IPS-18c (cell line): ENCODE data around the gene EPSTI1.
A peak's percentile ranks its signal among the peaks of the same experiment; 100 is the strongest.
"Not testable (repeated sequence)": the region's sequence is repeated elsewhere in the genome, so short reads cannot be mapped to it uniquely, and the experiment has no call there.

Experiments
- H3K4me3 ChIP-seq: 2 replicates; pipeline ENCODE4 v1.7.0; 2013; ENCODE audit warnings: low read depth, mild to moderate bottlenecking, low read length, moderate library complexity; ENCODE audit not compliant: insufficient read depth
- H3K9me3 ChIP-seq: one replicate; pipeline ENCODE4 v1.6.1; 2013; ENCODE audit warnings: mild to moderate bottlenecking, low read length, moderate library complexity; ENCODE audit not compliant: control insufficient read depth, insufficient read depth

The EPSTI1 gene

DNA sequence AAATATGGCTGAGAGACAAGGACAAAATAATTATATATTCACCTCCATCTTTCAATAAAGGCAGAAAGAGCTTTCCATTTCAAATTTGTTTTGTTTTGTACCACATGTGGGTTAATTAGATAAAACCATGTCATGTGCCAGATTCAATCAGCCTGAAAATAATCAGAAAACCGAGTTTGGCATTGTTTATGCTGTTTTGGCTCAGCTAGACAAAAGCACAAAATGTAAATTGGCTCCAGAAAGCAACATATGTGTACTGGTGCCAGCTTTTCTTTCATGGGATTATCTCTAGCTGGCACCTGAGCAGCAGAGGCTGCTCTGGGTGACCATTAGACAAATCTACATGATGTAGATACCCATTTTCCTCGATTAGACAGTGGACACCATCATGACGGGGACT, 22.1 kb upstream of the EPSTI1 start:
- H3K9me3 ChIP-seq: no peaks in the 10 kb centered on the region
- H3K4me3 ChIP-seq: no peak overlapping the region

DNA sequence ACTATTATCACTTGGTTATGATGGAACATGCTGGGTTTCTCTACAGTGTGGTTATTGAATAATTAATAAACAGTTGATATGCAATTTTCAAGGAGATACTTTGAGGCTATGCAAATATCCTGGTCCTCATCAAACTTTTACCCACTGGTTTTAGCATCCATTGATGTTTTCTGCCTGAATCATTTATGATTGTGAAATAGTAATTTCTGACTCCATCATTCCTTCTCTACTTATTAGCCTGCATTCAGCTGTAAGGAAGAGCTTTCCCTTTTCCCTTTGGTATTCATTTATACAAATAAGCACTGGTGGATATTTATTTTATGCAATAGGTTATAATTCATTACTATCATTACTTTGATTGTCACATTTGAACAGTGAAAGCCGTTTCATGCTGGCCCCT, 17.5 kb upstream of the EPSTI1 start:
- H3K9me3 ChIP-seq: peaks cover 2% of the 10 kb centered on the region
- no peak overlapping the region for H3K4me3 ChIP-seq

DNA sequence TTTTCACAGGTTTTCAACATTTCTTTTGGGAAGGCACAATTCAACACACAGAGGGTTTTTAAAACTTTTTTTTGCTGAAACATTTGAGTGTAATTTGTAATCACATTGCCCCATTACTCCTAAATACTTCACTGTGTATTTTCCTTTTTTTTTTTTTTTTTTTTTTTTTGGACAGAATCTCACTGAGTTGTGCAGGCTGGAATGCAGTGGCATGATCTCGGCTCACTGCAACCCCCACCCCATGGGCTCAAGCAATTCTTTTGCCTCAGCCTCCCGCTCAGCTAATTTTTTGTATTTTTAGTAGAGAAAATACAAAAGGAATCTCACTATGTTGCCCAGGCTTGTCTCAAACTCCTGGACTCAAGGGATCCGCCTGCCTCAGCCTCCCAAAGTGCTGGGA, 16.6 kb upstream of the EPSTI1 start:
- Histone ChIP-seq H3K4me3 (no peak overlapping the region), H3K9me3 (peaks cover 2% of the 10 kb centered on the region)

DNA sequence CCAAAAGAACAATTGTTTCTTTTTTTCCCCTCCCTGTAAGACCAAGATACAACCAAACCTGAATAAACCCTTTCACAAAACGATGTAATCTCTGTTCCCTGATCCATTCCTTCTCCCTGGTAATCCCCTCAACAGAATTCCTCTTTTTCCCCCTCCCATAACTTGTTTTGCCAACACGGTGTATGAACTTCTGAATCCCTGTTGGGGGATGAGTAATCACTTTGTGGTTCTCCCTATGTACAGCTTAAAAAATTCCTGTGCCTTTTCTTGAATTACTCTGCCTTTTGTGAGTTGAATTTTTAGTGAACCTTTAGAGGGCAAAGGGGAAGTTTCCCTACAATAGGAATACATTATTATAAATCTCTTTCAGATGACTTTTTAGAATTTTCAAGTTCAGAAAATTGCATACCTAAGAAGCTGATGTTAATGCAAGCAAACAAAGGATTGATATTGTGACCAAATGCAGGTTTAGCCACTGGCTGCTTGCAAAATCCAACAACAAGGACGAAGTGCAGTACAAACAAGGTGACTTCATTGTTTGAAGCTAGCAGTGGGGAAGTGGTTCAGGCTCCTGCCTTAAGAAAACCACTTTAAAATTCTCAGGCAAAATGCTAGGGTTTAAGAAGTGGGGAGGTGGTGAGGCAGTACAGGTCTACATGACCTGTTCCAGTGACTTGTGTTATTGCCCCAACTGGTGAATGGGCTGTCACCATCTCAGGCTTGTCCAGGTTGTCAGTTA, 15.0 kb upstream of the EPSTI1 start:
- peaks cover 2% of the 10 kb centered on the region for H3K9me3 ChIP-seq

DNA sequence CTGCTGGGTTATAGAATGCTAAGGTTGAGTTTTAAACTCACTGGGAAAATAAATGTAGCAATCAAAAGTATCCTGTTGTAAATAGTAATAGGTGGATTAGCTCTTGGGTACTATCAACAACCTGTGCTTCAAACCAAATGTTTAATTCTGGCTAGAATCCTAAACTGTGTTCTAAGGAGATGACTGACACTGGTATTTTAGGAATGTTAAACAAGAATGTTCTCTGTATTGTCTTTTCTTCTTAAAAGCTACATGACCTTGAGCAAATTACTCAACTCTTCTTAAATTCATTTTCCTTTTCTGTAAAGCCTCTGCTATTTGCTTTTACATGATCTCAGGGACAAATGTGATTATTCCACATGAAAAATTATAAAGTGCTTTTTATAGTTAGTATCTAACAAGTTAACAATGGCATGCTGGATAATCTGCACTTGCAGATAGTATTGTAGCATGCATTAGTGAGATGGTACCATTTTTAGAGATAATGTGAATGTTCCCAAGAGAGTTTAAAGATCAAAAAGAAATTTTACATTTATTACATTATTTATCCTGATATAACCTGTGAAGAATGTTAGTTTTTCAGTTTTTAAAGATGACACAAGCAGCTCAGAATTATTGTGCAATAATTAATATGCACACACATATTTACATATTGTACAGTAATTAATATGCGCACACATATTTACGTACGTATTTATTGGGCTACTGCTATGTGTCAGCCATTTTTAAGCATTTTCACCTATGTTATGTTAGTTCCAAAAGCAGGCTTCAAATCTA, 13.6 kb upstream of the EPSTI1 start:
- Histone ChIP-seq H3K4me3 (no peak overlapping the region), H3K9me3 (peaks cover 2% of the 10 kb centered on the region)

More for the DNA sequence above, 15.0 kb upstream of the EPSTI1 start:
- H3K4me3 ChIP-seq: no peak overlapping the region

DNA sequence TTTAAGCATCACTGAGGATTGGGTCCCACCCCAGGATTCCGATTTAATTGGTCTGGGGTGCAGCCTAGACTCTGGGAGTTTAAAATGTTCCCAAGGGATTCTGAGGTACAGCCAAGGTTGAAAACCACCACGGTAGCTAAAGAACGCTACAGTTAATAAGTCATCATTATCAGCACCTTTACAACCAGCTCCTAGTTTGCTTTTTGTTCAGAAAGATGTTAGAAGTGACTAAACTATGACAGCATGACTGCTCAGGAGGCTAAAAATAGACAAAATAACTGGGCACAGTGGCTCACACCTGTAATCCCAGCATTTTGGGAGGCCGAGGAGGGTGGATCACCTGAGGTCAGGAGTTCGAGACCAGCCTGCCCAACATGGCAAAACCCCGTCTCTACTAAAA, 11.7 kb upstream of the EPSTI1 start:
- Histone ChIP-seq H3K4me3 (no peak overlapping the region), H3K9me3 (peaks cover 2% of the 10 kb centered on the region)

DNA sequence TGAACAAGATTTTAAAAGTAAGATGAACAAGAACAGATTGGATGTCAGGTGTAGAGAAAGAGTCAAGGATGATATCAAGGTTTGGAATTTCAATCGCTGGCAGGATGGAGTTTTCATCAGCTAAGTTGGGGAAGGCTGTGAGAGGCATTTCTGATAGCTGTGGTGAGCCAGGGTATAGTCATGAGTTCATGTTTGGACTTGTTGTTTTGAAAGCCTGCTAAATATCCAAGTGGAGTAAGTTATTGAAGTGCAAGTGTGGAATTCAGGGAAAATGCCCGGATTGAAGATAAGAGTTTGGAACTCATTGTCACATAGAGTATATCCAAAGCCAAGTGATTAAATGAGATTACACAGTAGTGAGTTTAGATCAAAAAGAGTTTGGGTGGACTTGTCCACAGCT, 11.0 kb upstream of the EPSTI1 start:
- peaks cover 2% of the 10 kb centered on the region for H3K9me3 ChIP-seq
- no peak overlapping the region for H3K4me3 ChIP-seq

DNA sequence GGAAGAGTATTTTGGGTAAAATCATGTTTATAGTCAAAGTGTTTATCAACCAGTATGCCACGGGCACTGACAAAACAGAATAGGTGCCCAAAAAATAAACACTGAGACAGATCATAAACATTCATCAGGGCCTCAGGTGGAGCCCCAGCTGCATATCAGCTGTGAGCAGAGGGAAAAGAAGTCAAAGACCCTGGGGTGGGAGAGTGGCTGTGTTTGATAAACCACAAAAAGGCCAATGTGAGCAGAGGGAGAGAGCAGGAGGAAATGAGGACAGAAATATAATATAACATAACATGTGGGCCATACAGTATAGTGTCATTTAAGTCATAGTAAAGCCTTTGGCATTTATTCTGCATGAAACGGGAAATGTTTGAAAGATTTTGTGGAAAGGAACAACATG, 10.0 kb upstream of the EPSTI1 start:
- H3K4me3 ChIP-seq: no peak overlapping the region
- peaks cover 2% of the 10 kb centered on the region for H3K9me3 ChIP-seq

DNA sequence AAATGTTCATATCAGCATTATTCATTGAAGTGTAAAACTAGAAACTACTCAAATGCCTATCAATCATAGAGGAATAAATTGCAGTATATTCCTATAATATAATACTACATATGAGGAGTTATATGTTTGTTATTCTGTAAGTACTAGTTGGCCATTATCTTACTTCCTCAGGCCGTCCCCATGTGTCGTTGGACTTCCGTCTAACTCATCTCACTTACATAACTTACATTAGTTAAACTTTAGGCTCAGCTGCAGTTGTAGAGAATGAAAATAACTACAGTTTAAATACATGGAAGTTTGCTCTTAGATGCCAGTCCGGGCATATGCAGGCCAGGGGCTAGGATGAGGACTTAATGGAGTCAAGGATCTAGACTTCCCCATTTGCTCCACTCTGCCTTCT, 8.6 kb upstream of the EPSTI1 start:
- no peaks in the 10 kb centered on the region for H3K9me3 ChIP-seq
- no peak overlapping the region for H3K4me3 ChIP-seq

DNA sequence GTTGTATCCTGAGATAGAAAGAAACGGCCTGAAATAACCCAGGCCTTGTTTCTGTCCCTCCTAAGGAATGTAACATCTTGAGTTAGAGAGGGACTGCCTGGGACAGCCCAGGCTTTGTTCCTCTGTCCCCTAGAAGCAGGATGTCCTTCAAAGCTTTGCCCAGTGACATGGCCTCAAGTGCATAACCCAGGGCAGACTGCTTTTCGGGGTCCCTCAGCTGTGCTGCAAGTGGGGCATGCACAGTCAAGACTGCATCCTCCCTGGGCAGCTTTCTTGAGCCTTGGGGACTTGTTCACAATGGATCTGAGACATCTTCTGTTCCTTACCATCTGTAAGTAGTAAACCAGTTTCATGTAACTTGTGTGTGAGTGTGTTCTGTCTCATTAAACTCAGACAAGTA, 7.5 kb upstream of the EPSTI1 start:
- Histone ChIP-seq H3K9me3 (no peaks in the 10 kb centered on the region), H3K4me3 (no peak overlapping the region)

DNA sequence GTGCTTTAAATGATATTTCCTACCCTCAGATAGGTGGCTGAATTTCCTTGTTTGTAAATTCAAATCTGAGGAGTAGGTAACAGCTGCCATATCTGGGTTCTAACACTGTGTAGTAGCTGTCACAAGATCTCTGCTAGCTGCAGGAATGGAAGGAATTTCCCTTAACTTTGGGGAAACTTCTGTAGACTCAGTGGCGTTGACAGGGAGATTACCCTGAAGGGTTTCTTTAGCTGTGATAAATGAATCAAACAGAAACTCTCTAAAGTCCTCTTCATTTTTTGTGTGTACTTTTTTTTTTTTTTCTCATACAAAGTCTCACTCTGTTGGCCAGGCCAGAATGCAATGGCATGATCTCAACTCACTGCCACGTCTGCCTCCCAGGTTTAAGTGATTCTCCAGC, 5.3 kb upstream of the EPSTI1 start:
- Histone ChIP-seq H3K4me3 (no peak overlapping the region), H3K9me3 (no peaks in the 10 kb centered on the region)

DNA sequence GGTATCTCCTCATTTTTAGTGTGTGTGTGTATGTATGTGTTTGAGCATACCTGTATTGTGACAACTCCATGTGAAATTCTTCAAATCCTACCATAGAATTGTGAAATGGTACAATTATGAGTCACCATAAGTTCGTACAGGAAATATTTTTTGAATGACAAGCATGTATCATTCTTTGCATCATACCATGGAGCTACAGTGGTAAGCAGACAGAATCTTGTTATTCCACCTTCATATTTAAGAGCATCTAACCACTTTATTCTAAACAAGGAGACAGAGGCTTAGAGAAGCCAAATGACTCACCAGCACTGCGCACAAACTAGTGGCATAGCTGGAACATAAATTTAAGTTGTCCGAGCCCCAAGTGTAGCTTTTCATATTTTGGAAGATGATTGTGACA, 4.5 kb upstream of the EPSTI1 start:
- no peaks in the 10 kb centered on the region for H3K9me3 ChIP-seq
- H3K4me3 ChIP-seq: no peak overlapping the region

DNA sequence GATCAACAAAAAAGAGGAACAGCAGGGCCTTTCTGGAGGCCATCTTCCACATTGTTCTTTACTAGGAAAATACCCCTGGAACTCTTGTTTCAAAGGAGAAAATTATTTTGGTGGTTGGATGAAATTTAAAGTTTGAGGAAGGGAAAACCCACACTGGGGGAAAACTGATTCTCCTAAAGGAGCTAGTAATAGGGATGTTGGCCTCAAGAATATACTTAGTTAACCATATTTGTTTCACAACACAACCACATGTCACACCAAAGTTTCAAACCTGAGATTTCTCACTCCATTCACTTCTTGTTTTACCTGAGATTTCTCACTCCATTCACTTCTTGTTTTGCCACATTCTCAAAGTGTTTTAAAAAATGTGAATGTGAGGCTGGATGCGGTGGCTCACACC, 2.8 kb upstream of the EPSTI1 start:
- no peak overlapping the region for H3K4me3 ChIP-seq
- H3K9me3 ChIP-seq: no peaks in the 10 kb centered on the region

DNA sequence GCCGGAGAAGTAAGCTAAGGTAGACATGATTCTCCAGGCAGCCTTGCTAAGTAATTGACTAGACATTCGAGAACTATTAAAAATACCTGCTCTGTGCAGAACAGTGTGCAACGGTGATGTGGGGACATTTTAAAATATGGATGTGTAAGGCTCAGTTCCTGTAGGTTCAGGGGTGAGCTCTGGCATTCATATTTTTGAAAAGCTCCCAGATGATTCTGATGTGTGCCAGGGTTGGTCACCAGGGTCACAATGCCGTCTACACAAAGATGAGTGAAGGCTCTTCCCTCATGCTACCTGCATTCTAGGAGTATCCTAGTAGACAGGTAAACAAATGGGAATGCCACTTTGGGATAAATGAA, 702 bp upstream of the EPSTI1 start:
- H3K9me3 ChIP-seq: no peaks in the 10 kb centered on the region
- no peak overlapping the region for H3K4me3 ChIP-seq

DNA sequence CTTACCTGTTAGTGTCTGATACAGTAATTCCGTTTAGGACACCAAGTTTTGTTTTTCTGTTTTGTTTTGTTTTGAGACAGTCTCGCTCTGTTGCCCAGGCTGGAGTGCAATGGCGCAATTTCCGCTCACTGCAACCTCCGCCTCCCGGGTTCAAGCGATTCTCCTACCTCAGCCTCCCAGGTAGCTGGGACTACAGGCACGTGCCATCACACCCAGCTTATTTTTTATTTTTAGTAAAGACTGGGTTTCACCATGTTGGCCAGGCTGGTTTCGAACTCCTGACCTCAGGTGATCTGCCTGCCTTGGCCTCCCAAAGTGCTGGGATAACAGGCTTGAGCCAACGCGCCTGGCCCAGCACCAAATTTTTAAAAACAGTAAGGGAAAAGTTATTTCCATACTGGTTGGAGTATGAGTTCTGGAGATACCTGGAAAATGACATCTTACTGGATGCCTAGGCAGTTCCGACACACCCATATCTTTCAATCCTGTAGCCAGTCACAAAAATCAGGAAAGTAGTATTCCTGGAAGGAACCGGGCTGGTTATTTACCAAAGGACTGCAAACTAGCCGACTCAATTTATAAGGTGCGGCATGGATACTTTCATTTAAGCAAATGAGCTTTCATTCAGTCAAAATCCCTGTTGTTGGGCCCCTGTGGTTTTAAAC, 676 bp downstream of the EPSTI1 start:
- peak overlapping the region; percentile 56; the same call in 1 of the 2 replicates for H3K4me3 ChIP-seq
- H3K9me3 ChIP-seq: not testable (repeated sequence)

DNA sequence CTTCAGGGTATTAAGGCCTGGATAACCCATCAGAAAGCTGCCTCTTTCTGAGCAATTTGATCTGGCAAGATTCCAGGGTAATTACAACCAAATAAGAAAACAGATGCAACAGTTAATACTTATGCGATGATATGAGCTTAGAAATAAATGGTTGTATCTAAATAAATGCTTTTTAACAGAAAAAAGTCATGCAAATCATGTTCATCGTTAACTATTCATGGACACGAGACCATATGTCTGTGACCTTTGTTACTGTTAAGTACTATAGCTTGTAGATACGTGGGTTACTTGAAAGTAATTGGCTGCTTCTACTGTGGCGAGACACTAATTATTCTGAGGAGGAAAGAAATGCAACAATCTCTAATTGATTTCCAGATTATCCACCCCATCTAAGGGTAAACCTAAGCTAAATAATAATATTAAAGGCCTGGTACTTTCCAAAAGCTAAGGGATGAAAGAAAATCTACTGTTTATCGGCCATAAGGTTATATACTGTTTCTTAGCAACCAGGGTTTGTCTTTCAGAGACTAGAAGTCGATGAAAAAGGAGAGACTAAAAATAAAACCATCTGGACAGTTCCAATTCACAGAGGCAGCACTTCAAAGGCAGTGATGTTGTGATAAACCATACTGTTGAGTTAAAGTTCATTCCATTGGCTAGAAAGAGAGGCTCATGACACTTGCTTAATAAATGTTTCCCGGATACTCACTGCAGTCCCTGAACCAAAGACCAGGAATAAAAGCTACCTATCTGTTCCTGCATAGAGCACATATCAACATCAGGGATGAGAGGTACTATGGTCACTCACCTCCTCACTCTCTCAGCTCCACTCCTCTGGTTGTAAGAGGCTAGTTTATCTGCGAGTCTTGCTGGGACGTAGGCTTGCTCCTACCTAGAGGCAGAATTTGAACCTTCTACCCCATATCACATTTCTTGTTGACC, 1.5 kb downstream of the EPSTI1 start:
- Histone ChIP-seq H3K9me3 (no peaks in the 10 kb centered on the region), H3K4me3 (no peak overlapping the region)

DNA sequence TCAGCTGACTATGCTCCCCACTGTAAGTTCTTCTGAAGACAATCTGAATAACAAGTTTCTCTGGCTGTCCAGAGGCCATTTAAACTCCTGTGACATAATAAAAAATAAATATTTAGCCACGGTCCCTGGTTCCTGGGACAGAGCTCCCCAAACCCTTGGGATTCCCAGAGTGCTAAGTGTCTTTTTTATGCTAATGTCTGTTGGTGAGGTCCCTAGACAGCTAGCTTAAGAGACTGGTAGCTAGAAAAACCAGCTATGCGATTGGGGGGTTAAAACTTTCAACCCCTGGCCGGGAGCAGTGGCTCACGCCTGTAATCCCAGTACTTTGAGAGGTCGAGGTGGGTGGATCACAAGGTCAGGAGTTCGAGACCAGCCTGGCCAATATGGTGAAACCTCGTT, 5.9 kb downstream of the EPSTI1 start:
- Histone ChIP-seq H3K4me3 (no peak overlapping the region), H3K9me3 (no peaks in the 10 kb centered on the region)
